Cardiac fibroblast (primary cell): ENCODE measurements around the gene RIMS1.

Experiments used
- DNase-seq, 2 donors: peaks; one replicate each; pipeline versions ENCODE4 v3.0.0 to v3.0.0-alpha.2; 2010; ENCODE audit warnings: low read depth in 2 of 2
- H3K4me3 ChIP-seq, 2 donors: replicated peaks in 1 of 2; 1 replicate in 1 of 2; 2 replicates in 1 of 2; pipeline ENCODE4 v1.5.1; 2011; ENCODE audit warnings: low read depth in 2 of 2, low read length in 2 of 2, mild to moderate bottlenecking in 2 of 2, moderate library complexity in 1 of 2
- CTCF ChIP-seq: IDR thresholded peaks from one replicate; pipeline ENCODE4 v1.5.1; 2011; ENCODE audit warnings: low read depth, mild to moderate bottlenecking, low read length, inconsistent platforms

The RIMS1 gene

DNA sequence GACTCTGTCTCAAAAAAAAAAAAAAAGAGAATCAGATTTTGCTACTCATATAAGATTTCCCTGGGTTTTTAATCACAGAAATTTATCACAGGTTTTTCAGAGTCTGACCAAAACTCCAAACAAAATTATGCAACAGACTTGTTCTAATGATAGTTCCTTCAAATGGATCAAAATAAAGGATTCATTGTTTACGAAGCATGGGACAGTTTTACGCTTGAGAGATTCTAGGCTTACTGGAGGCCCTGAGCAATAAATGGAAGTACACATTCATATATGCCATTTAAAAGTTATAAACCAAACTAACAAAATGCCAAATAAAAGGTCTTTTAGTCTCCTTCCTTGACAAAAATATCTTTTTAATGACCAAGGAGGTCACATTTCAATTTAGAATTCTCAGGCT lies 490.4 kb downstream of the RIMS1 start:
- no peak for TF ChIP-seq CTCF
- no peak for DNase-seq
- no peak overlapping the region for H3K4me3 ChIP-seq

DNA sequence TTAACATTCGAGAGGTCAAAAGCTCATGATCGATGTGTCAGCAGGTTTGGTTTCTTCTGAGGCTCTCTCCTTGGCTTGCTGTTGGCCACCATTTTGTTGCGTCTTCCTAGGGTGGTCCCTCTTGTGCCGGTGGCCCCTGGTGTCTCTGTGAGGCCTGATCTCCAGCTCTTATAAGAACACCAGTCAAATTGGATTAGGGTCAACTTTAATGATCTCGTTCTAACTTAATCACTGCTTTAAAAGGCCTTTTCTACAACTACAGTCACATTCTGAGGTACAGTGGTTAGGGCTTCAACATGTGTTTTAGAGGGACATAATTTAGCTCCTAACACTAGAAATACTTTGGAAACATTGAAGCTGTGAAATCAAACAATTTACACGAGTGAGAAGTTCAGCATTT lies 494.7 kb downstream of the RIMS1 start:
- DNase-seq: no peak
- no peak overlapping the region for H3K4me3 ChIP-seq
- TF ChIP-seq CTCF: no peak

- H3K4me3 ChIP-seq: no peak overlapping the region
- TF ChIP-seq CTCF: no peak
- DNase-seq: no peak
Observed at GRCh38 chr6:72382602-72383529, 496.5 kb downstream of the RIMS1 start.

DNA sequence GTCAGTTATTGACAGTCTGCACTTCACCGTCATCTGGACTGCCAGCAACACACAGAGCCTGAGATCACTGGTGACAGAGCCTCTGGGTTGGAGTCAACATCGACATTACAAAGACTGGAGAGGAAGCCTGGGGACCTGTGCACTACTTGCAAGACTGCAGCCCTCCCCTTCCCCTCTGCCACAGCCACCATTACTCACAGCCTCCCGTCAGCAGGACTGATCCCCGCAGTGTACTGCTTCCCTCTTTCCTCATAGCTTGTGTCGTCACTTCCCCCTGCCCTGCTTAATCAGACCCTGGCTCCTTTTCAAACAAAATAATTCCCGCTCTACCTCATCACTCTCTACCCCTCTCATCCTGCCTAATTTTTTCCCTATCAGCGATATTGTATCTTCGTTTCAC lies 500.0 kb downstream of the RIMS1 start:
- peak overlapping the region in 1 of 2 donors; percentile 45 for H3K4me3 ChIP-seq
- TF ChIP-seq CTCF: no peak
- DNase-seq: peak; percentile 47 to 80

GRCh38 chr6:72389698-72390097 lies 503.3 kb downstream of the RIMS1 start:
- H3K4me3 ChIP-seq: no peak overlapping the region
- TF ChIP-seq CTCF: no peak
- no peak for DNase-seq

DNA sequence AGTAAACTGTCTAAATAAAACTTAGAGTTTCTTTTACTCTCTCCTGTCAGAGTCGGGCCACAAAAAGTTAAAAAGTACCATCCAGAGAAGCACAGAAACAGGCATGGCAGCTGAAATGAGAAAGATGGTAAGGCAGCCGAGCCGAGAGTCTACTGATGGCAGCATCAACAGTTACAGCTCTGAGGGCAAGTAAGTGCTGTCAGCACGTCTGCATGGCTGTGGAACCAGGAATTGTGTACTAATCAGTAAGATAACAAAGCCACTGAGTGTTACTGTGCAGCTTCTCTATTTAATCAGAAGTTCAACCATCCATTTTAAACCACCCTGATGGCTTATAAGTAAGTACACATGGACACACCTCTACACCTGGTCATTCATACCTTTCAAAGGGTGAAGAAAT lies 504.2 kb downstream of the RIMS1 start:
- H3K4me3 ChIP-seq: no peak overlapping the region
- TF ChIP-seq CTCF: no peak
- no peak for DNase-seq
